ENCODE measurements around the gene MAP3K20. TPM values are rescaled to one million over a fixed set of nuclear protein-coding genes. Genes with fewer than 3 reads are reported as not detected.

The MAP3K20 gene
- total and polyA plus RNA-seq, 2 donors from 2014 or later, result 3.9 to 25.6 TPM

- no peak for DNase-seq
- no peak for TF ChIP-seq CTCF (IDR thresholded peaks at IDR 0.05; ENCODE audit: borderline replicate concordance, extremely low read depth, insufficient read depth)
- intact Hi-C loops (cut with DNase I), result no loop called here
- no peak overlapping the region for H3K4me3 ChIP-seq (ENCODE audit: low read length in 3 of 3)
- no peak overlapping the region for H3K9ac ChIP-seq (ENCODE audit: low read length in 3 of 3)
- H3K9me3 ChIP-seq (ENCODE audit: control insufficient read depth in 2 of 3, insufficient read depth in 1 of 3, low read length in 3 of 3), result peaks cover 0 to 5% (median 0%) of the 10 kb centered on the region in 3 donors
- H3K4me1 ChIP-seq (ENCODE audit: control insufficient read depth in 2 of 3, insufficient read depth in 2 of 3, low read depth in 1 of 3, low read length in 3 of 3), result no peaks in the 10 kb centered on the region
- no peak overlapping the region for H3K27ac ChIP-seq (ENCODE audit: low read depth in 2 of 2, low read length in 2 of 2)
- no peak for FAIRE-seq
- H3K27me3 ChIP-seq (ENCODE audit: control insufficient read depth, insufficient read depth, low read length), result no peaks in the 10 kb centered on the region
- H3K36me3 ChIP-seq (ENCODE audit: control insufficient read depth in 2 of 3, insufficient read depth in 3 of 3, low read length in 3 of 3), result no peaks in the 10 kb centered on the region
Observed at GRCh38 chr2:173181982-173182381, 106.3 kb downstream of the MAP3K20 start.

DNA sequence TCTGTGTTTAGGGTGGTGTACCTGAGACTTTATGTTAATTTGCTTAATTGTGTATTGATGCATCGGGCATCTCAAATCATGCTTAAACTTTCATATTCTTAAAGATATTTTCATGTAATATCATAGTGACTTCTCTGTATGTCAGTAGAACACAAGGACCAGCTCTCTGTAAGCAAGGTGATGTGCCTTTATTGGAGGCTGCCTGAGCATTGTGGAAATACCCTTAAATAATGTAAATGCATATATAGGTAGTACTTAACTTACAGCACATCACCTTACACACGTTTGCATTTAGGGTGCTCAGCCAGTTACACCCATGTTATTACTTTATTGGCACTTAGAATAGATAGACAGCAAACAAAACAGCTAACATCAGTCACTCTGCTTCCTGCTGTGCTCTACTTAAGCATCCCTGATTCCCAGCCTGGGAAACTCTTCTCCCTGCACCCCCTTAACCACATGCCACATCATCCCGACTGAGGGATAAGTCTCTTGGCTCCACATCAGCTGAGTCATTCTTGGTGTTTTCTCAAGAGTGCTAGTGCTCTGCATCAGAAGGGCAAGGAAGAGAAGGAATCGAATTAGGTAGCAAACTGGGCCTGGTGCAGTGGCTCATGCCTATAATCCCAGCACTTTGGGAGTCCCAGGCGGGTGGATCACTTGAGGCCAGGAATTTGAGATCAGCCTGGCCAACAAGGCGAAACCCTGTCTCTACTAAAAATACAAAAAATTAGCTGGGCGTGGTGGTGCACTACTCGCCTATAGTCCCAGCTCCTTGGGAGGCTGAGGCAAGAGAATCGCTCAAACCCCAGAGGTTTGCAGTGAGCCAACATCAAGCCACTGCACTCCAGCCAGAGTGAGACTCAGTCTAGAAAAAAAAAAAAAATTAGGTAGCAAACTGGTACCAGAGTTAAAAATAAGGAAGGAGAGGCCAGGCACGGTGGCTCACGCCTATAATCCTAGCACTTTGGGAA lies 108.7 kb downstream of the MAP3K20 start:
- no peak for FAIRE-seq
- Histone ChIP-seq H3K4me1 (ENCODE audit: control insufficient read depth in 2 of 3, insufficient read depth in 2 of 3, low read depth in 1 of 3, low read length in 3 of 3) (no peaks in the 10 kb centered on the region), H3K36me3 (ENCODE audit: control insufficient read depth in 2 of 3, insufficient read depth in 3 of 3, low read length in 3 of 3) (no peaks in the 10 kb centered on the region), H3K9me3 (ENCODE audit: control insufficient read depth in 2 of 3, insufficient read depth in 1 of 3, low read length in 3 of 3) (peaks cover 0 to 5% (median 0%) of the 10 kb centered on the region in 3 donors), H3K27ac (ENCODE audit: low read depth in 2 of 2, low read length in 2 of 2) (no peak overlapping the region), H3K4me3 (ENCODE audit: low read length in 3 of 3) (no peak overlapping the region), H3K9ac (ENCODE audit: low read length in 3 of 3) (no peak overlapping the region), H3K27me3 (ENCODE audit: control insufficient read depth, insufficient read depth, low read length) (no peaks in the 10 kb centered on the region)
- no peak for TF ChIP-seq CTCF (IDR thresholded peaks at IDR 0.05; ENCODE audit: borderline replicate concordance, extremely low read depth, insufficient read depth)
- intact Hi-C loops (cut with DNase I), result no loop called here
- no peak for DNase-seq

- intact Hi-C loops (cut with DNase I), result no loop called here
- DNase-seq (no peak), FAIRE-seq (no peak)
- Histone ChIP-seq H3K27me3 (ENCODE audit: control insufficient read depth, insufficient read depth, low read length) (no peaks in the 10 kb centered on the region), H3K9ac (ENCODE audit: low read length in 3 of 3) (no peak overlapping the region), H3K36me3 (ENCODE audit: control insufficient read depth in 2 of 3, insufficient read depth in 3 of 3, low read length in 3 of 3) (no peaks in the 10 kb centered on the region), H3K4me1 (ENCODE audit: control insufficient read depth in 2 of 3, insufficient read depth in 2 of 3, low read depth in 1 of 3, low read length in 3 of 3) (no peaks in the 10 kb centered on the region), H3K9me3 (ENCODE audit: control insufficient read depth in 2 of 3, insufficient read depth in 1 of 3, low read length in 3 of 3) (peaks cover 0 to 5% (median 0%) of the 10 kb centered on the region in 3 donors), H3K4me3 (ENCODE audit: low read length in 3 of 3) (no peak overlapping the region), H3K27ac (ENCODE audit: low read depth in 2 of 2, low read length in 2 of 2) (no peak overlapping the region)
- TF ChIP-seq CTCF (IDR thresholded peaks at IDR 0.05; ENCODE audit: borderline replicate concordance, extremely low read depth, insufficient read depth), result no peak
Observed at GRCh38 chr2:173185437-173185836, 109.8 kb downstream of the MAP3K20 start.

Data from kidney (tissue), 14 donors.